HepG2 (cell line): ENCODE measurements around the gene ATG7. TPM values are rescaled to one million over a fixed set of nuclear protein-coding genes. Genes with fewer than 3 reads are reported as not detected.
A peak's percentile ranks its signal among the peaks of the same experiment; 100 is the strongest.

Source experiments
- ARHGAP35 ChIP-seq: sonication (generic); formaldehyde crosslinking; IDR thresholded peaks from 2 replicates; pipeline ENCODE4 v1.9.0; 2022; ENCODE audit warnings: mild to moderate bottlenecking, inconsistent platforms, moderate library complexity, missing genetic modification reagents, borderline replicate concordance
- ASH2L ChIP-seq: fragments of 300-600, 200-600 bp; sonication (generic); IDR thresholded peaks from 2 replicates; pipeline ENCODE4 v1.7.0; 2017; ENCODE audit warnings: low read depth, mild to moderate bottlenecking, moderate library complexity, mixed read lengths, low read length; ENCODE audit not compliant: insufficient read length
- ATF1 ChIP-seq: IDR thresholded peaks from 2 replicates; pipeline ENCODE4 v1.6.1; 2016; ENCODE audit warnings: mild to moderate bottlenecking, control low read depth
- CENPT ChIP-seq: sonication (generic); formaldehyde crosslinking; IDR thresholded peaks from 2 replicates; pipeline ENCODE4 v1.8.0; 2022; ENCODE audit warnings: low read depth, mild to moderate bottlenecking, moderate library complexity, missing genetic modification reagents
- ELK4 ChIP-seq: sonication (generic); formaldehyde crosslinking; IDR thresholded peaks from 2 replicates; pipeline ENCODE4 v1.9.0; 2021; ENCODE audit warnings: missing genetic modification reagents, borderline replicate concordance
- HNRNPH1 ChIP-seq: fragments of 200-400 bp; formaldehyde crosslinking; optimal IDR thresholded peaks from 2 replicates; pipeline ENCODE3; 2017; ENCODE audit warnings: mild to moderate bottlenecking, low read depth, low read length
- IRX3 ChIP-seq: sonication (generic); formaldehyde crosslinking; IDR thresholded peaks from 2 replicates; pipeline ENCODE4 v1.8.1; 2023; ENCODE audit warnings: mild to moderate bottlenecking, low read depth, missing genetic modification reagents, borderline replicate concordance
- ISL2 ChIP-seq: sonication (generic); formaldehyde crosslinking; IDR thresholded peaks from 2 replicates; pipeline ENCODE4 v1.5.0; 2020; ENCODE audit warnings: missing genetic modification reagents
- KAT2B ChIP-seq: fragments of 150-350 bp; IDR thresholded peaks from 2 replicates; pipeline ENCODE4 v1.6.1; 2014; ENCODE audit warnings: low read depth, low read length, borderline replicate concordance
- KDM5B ChIP-seq: sonication (generic); formaldehyde crosslinking; IDR thresholded peaks from 2 replicates; pipeline ENCODE4 v1.4.0; 2020; ENCODE audit warnings: missing genetic modification reagents, mild to moderate bottlenecking, borderline replicate concordance
- KMT2A ChIP-seq: sonication (generic); formaldehyde crosslinking; IDR thresholded peaks from 2 replicates; pipeline ENCODE4 v1.4.0; 2020; ENCODE audit warnings: missing genetic modification reagents
- MEF2D ChIP-seq: sonication (generic); formaldehyde crosslinking; IDR thresholded peaks from 2 replicates; pipeline ENCODE4 v1.5.1; 2020; ENCODE audit warnings: mild to moderate bottlenecking, missing genetic modification reagents
- PHF8 ChIP-seq: sonication (generic); formaldehyde crosslinking; IDR thresholded peaks from 2 replicates; pipeline ENCODE4 v1.5.0; 2020; ENCODE audit warnings: missing genetic modification reagents
- RORA ChIP-seq: sonication (generic); formaldehyde crosslinking; IDR thresholded peaks from 2 replicates; pipeline ENCODE4 v1.5.0; 2020; ENCODE audit warnings: mild to moderate bottlenecking, missing genetic modification reagents, moderate library complexity
- SALL1 ChIP-seq: sonication (generic); formaldehyde crosslinking; IDR thresholded peaks from 2 replicates; pipeline ENCODE4 v1.8.0; 2022; ENCODE audit warnings: mild to moderate bottlenecking, missing genetic modification reagents
- SIX1 ChIP-seq: sonication (generic); formaldehyde crosslinking; IDR thresholded peaks from 2 replicates; pipeline ENCODE4 v1.4.0; 2020; ENCODE audit warnings: missing genetic modification reagents, borderline replicate concordance
- SPEN ChIP-seq: sonication (generic); formaldehyde crosslinking; IDR thresholded peaks from 2 replicates; pipeline ENCODE4 v1.5.1; 2020; ENCODE audit warnings: low read depth, mild to moderate bottlenecking, missing genetic modification reagents
- TBX3 ChIP-seq: fragments of 450-650 bp; IDR thresholded peaks from 2 replicates; pipeline ENCODE4 v1.6.1; 2017; ENCODE audit warnings: antibody characterized with exemption, mild to moderate bottlenecking, inconsistent platforms, borderline replicate concordance
- YY1 ChIP-seq: IDR thresholded peaks from 2 replicates; pipeline ENCODE4 v1.6.1; 2011; ENCODE audit warnings: low read length, low read depth, moderate library complexity, mild to moderate bottlenecking; ENCODE audit not compliant: insufficient read depth, insufficient replicate concordance
- ZFX ChIP-seq: sonication (generic); formaldehyde crosslinking; IDR thresholded peaks from 2 replicates; pipeline ENCODE4 v1.4.0; 2020; ENCODE audit warnings: mild to moderate bottlenecking, low read depth, missing genetic modification reagents, moderate library complexity
- ZNF24 ChIP-seq: fragments of 450-650 bp; IDR thresholded peaks from 2 replicates; pipeline ENCODE4 v1.6.1; 2017; ENCODE audit warnings: antibody characterized with exemption, mild to moderate bottlenecking
- ZNF253 ChIP-seq: sonication (generic); formaldehyde crosslinking; IDR thresholded peaks from 2 replicates; pipeline ENCODE4 v1.8.0; 2022; ENCODE audit warnings: mild to moderate bottlenecking, missing genetic modification reagents, borderline replicate concordance
- ZNF572 ChIP-seq: sonication (generic); formaldehyde crosslinking; IDR thresholded peaks from 2 replicates; pipeline ENCODE4 v1.5.1; 2020; ENCODE audit warnings: mild to moderate bottlenecking, missing genetic modification reagents
- ZNF713 ChIP-seq: sonication (generic); formaldehyde crosslinking; IDR thresholded peaks from 2 replicates; pipeline ENCODE4 v1.4.0; 2020; ENCODE audit warnings: mild to moderate bottlenecking, missing genetic modification reagents
- ZNF720 ChIP-seq: sonication (generic); formaldehyde crosslinking; IDR thresholded peaks from 2 replicates; pipeline ENCODE4 v1.4.0; 2020; ENCODE audit warnings: missing genetic modification reagents
- ZNF747 ChIP-seq: sonication (generic); formaldehyde crosslinking; IDR thresholded peaks from 2 replicates; pipeline ENCODE4 v1.8.1; 2023; ENCODE audit warnings: missing genetic modification reagents, mild to moderate bottlenecking, borderline replicate concordance
- ZNF883 ChIP-seq: sonication (generic); formaldehyde crosslinking; IDR thresholded peaks from 2 replicates; pipeline ENCODE4 v1.5.1; 2020; ENCODE audit warnings: mild to moderate bottlenecking, missing genetic modification reagents; ENCODE audit errors: not compliant biosample characterization
- ZSCAN9 ChIP-seq: IDR thresholded peaks from 2 replicates; pipeline ENCODE4 v1.6.1; 2016; ENCODE audit warnings: borderline replicate concordance
- polyA plus RNA-seq, 8 experiments: library from polyadenylated mRNA; depleted of rRNA in 3 of 8; stranded (reverse) in 7 of 8; unstranded in 1 of 8; fragments of >200 nt; fragmentation: Illumina TruSeq in 4 of 8; extraction: Trizol in 4 of 8; gene quantifications; 2 replicates each; pipeline versions ENCODE4 v1.2.1 to v1.2.3, GENCODE V29; 2011 to 2016; ENCODE audit warnings: low read depth in 4 of 8, missing spikeins in 1 of 8, mixed read lengths in 1 of 8; ENCODE audit not compliant: insufficient read depth in 1 of 8
- total RNA-seq, 5 experiments: library from RNA; depleted of rRNA; stranded (reverse); fragments of >200 nt; fragmentation: Illumina TruSeq; extraction: Trizol; gene quantifications; 2 replicates each; pipeline ENCODE4 v1.2.3, GENCODE V29; 2016; ENCODE audit warnings: low read depth in 1 of 5
- TF ChIP-seq, protein P1 (sequence below): sonication (generic); formaldehyde crosslinking; conservative IDR thresholded peaks from 2 replicates; pipeline ENCODE4 v1.4.0; 2020; ENCODE audit warnings: missing genetic modification reagents

Gene ATG7
- total and polyA plus RNA-seq, 2 of the 13 experiments (the other 11 are each of a cell fraction or from before 2014, with no cell fraction given) = 7.8 to 22.1 TPM

- TF ChIP-seq ZSCAN9 (CRISPR knock-in tag) (peak; percentile 59; the same call in 1 of the 2 replicates), ASH2L (peak; percentile 80), ISL2 (CRISPR knock-in tag) (peak; percentile 68), ELK4 (CRISPR knock-in tag) (no peak), KMT2A (CRISPR knock-in tag) (peak; percentile 82), ZFX (CRISPR knock-in tag) (peak; percentile 92), ATF1 (CRISPR knock-in tag) (peak; percentile 97), KDM5B (CRISPR knock-in tag) (peak; percentile 92; the same call in 1 of the 2 replicates), MEF2D (CRISPR knock-in tag) (peak; percentile 52), ZNF572 (CRISPR knock-in tag) (no peak), SPEN (CRISPR knock-in tag) (peak; percentile 85), ZNF713 (peak; percentile 71; the same call in 1 of the 2 replicates), PHF8 (CRISPR knock-in tag) (peak; percentile 96), YY1 (peak; percentile 22), RORA (CRISPR knock-in tag) (no peak), IRX3 (CRISPR knock-in tag) (0 out of 2 replicates have a peak, but pooled peaks have one; percentile 70), ZNF883 (CRISPR knock-in tag) (peak; percentile 78), ZNF24 (no peak), ZNF253 (CRISPR knock-in tag) (no peak), ARHGAP35 (CRISPR knock-in tag) (no peak), SALL1 (CRISPR knock-in tag) (peak; percentile 76), HNRNPH1 (no peak), ZNF747 (CRISPR knock-in tag) (no peak; the same call in 1 of the 2 replicates), KAT2B (no peak), TBX3 (peak; percentile 74; the same call in 1 of the 2 replicates), SIX1 (no peak), CENPT (CRISPR knock-in tag) (no peak), ZNF720 (CRISPR knock-in tag) (no peak)
- TF ChIP-seq, protein P1, sequence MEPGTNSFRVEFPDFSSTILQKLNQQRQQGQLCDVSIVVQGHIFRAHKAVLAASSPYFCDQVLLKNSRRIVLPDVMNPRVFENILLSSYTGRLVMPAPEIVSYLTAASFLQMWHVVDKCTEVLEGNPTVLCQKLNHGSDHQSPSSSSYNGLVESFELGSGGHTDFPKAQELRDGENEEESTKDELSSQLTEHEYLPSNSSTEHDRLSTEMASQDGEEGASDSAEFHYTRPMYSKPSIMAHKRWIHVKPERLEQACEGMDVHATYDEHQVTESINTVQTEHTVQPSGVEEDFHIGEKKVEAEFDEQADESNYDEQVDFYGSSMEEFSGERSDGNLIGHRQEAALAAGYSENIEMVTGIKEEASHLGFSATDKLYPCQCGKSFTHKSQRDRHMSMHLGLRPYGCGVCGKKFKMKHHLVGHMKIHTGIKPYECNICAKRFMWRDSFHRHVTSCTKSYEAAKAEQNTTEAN (CRISPR knock-in tag) = 0 out of 2 replicates have a peak, but pooled peaks have one; percentile 25
Measured at GRCh38 chr3:11271986-11272904, at the start of gene ATG7 (continued).
